Measurements from ENCODE around the gene GRHL1.
"Not testable (repeated sequence)": the region's sequence is repeated elsewhere in the genome, so short reads cannot be mapped to it uniquely, and the experiment has no call there.

The GRHL1 gene

DNA sequence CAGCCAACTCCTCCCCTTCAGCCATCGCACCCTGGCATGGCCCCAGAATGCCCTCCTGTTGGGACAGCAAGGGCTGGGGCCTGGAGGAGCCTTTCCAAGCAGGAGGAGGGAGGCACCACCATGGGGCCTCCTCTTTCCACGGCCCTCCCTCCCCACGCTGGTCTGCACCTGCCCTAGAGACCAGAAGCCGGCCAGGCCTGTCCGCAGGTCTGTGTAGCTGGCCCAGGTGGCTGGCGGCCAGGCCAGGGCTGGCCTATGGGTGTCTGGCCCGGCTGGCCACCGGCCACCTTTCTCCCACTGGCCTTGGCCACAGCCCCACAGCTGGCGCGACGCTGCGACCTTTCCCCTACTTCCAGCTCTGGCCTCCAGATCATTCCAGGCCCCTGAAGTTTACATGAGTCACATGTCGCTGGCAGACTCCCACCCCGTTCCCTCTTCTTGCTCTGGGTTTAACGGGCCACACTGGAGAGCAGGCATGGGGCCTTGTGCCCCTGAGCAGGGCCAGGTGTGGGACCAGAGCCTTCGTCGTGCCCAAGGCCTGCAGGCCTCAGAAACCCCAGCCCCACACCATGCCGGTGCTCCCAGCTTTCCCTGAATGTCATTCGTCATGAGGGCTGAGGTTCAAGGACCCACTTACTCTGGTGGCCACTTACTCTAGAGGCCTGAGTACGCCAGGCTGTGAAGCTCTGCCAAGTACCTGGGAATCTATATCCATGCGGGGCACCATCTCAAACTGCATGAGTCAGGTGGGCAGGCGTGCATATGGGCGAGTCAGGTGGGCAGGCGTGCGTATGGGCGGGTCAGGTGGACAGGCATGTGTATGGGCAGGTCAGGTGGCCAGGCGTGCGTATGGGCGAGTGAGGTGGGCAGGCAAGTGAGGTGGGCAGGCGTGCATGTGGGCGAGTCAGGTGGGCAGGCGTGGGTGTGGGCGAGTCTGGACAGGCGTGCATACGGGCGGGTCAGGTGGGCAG is 58.6 kb downstream of the GRHL1 start:
- ATAC-seq (ENCODE audit: insufficient read depth, low read depth) (no peak), DNase-seq (no peak)
- no peak overlapping the region for H3K27ac ChIP-seq (ENCODE audit: low read length)
- H3K4me2 ChIP-seq (ENCODE audit: insufficient read depth, low read length), result no peak overlapping the region
- no peaks in the 10 kb centered on the region for H3K36me3 ChIP-seq (ENCODE audit: insufficient read depth, low read length)
- TF ChIP-seq, protein P1, sequence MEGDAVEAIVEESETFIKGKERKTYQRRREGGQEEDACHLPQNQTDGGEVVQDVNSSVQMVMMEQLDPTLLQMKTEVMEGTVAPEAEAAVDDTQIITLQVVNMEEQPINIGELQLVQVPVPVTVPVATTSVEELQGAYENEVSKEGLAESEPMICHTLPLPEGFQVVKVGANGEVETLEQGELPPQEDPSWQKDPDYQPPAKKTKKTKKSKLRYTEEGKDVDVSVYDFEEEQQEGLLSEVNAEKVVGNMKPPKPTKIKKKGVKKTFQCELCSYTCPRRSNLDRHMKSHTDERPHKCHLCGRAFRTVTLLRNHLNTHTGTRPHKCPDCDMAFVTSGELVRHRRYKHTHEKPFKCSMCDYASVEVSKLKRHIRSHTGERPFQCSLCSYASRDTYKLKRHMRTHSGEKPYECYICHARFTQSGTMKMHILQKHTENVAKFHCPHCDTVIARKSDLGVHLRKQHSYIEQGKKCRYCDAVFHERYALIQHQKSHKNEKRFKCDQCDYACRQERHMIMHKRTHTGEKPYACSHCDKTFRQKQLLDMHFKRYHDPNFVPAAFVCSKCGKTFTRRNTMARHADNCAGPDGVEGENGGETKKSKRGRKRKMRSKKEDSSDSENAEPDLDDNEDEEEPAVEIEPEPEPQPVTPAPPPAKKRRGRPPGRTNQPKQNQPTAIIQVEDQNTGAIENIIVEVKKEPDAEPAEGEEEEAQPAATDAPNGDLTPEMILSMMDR (IDR thresholded peaks at IDR 0.05; ENCODE audit: borderline replicate concordance, extremely low read depth, low read length, poor library complexity, severe bottlenecking), result no peak
- no peak for TF ChIP-seq EZH2 (IDR thresholded peaks at IDR 0.05; ENCODE audit: borderline replicate concordance, low read depth, low read length, severe bottlenecking)
- H2AFZ ChIP-seq (ENCODE audit: low read depth, low read length), result no peak overlapping the region
- H3K9ac ChIP-seq (ENCODE audit: low read depth, low read length), result no peak overlapping the region
- H3K4me3 ChIP-seq (ENCODE audit: low read depth in 1 of 2, low read length in 2 of 2), result no peak overlapping the region
- H3K79me2 ChIP-seq (ENCODE audit: insufficient read depth, low read length), result no peaks in the 10 kb centered on the region
- no peaks in the 10 kb centered on the region for H3K27me3 ChIP-seq (ENCODE audit: insufficient read depth, low read length, poor library complexity)
- no peaks in the 10 kb centered on the region for H4K20me1 ChIP-seq (ENCODE audit: insufficient read depth, low read length)
- no peaks in the 10 kb centered on the region for H3K4me1 ChIP-seq (ENCODE audit: insufficient read depth, low read length)
- peaks cover 5% of the 10 kb centered on the region for H3K9me3 ChIP-seq (ENCODE audit: insufficient read depth, low read length, severe bottlenecking)

DNA sequence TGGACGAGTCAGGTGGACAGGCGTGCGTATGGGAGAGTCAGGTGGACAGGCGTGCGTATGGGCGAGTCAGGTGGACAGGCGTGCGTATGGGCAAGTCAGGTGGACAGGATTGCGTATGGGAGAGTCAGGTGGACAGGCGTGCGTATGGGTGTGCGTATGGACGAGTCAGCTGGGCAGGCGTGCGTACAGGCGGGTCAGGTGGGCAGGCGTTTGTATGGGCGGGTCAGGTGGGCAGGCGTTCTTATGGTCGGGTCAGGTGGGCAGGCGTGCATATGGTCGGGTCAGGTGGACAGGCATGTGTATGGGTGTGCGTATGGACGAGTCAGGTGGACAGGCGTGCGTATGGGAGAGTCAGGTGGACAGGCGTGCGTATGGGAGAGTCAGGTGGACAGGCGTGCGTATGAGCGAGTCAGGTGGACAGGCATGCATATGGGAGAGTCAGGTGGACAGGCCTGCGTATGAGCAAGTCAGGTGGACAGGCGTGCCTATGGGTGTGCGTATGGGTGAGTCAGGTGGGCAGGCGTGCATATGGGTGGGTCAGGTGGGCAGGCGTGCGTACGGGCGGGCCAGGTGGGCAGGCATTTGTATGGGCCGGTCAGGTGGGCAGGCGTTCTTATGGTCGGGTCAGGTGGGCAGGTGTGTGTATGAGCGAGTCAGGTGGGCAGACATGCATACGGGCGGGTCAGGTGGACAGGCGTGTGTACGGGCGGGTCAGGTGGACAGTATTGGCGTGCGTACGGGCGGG is 59.5 kb downstream of the GRHL1 start:
- not testable (repeated sequence) for H3K4me1 ChIP-seq (ENCODE audit: insufficient read depth, low read length); H3K27me3 ChIP-seq (ENCODE audit: insufficient read depth, low read length, poor library complexity); H3K27ac ChIP-seq (ENCODE audit: low read length); H3K4me3 ChIP-seq (ENCODE audit: low read depth in 1 of 2, low read length in 2 of 2); DNase-seq; ATAC-seq (ENCODE audit: insufficient read depth, low read depth); H3K9ac ChIP-seq (ENCODE audit: low read depth, low read length); H2AFZ ChIP-seq (ENCODE audit: low read depth, low read length); H3K4me2 ChIP-seq (ENCODE audit: insufficient read depth, low read length); H3K9me3 ChIP-seq (ENCODE audit: insufficient read depth, low read length, severe bottlenecking); H4K20me1 ChIP-seq (ENCODE audit: insufficient read depth, low read length); H3K79me2 ChIP-seq (ENCODE audit: insufficient read depth, low read length); H3K36me3 ChIP-seq (ENCODE audit: insufficient read depth, low read length)

DNA sequence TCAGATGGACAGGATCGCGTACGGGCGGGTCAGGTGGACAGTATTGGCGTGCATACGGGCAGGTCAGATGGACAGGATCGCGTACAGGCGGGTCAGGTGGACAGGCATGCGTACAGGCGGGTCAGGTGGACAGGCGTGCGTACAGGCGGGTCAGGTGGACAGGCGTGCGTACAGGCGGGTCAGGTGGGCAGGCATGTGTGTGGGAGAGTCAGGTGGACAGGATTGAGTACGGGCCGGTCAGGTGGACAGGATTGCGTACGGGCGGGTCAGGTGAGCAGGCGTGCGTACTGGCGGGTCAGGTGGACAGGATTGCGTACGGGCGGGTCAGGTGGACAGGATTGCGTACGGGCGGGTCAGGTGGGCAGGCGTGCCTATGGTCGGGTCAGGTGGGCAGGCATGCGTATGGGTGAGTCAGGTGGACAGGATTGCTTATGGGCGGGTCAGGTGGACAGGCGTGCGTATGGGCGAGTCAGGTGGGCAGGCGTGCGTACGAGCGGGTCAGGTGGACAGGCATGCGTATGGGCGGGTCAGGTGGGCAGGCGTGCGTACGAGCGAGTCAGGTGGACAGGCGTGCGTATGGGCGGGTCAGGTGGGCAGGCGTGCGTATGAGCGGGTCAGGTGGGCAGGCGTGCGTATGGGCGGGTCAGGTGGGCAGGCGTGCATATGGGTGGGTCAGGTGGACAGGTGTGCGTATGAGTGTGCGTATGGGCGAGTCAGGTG is 60.3 kb downstream of the GRHL1 start:
- H3K4me1 ChIP-seq (ENCODE audit: insufficient read depth, low read length); H3K4me2 ChIP-seq (ENCODE audit: insufficient read depth, low read length); H3K4me3 ChIP-seq (ENCODE audit: low read depth in 1 of 2, low read length in 2 of 2); H3K27ac ChIP-seq (ENCODE audit: low read length); H3K79me2 ChIP-seq (ENCODE audit: insufficient read depth, low read length); H3K9me3 ChIP-seq (ENCODE audit: insufficient read depth, low read length, severe bottlenecking); H3K27me3 ChIP-seq (ENCODE audit: insufficient read depth, low read length, poor library complexity); DNase-seq; ATAC-seq (ENCODE audit: insufficient read depth, low read depth); H4K20me1 ChIP-seq (ENCODE audit: insufficient read depth, low read length); H2AFZ ChIP-seq (ENCODE audit: low read depth, low read length); H3K9ac ChIP-seq (ENCODE audit: low read depth, low read length); H3K36me3 ChIP-seq (ENCODE audit: insufficient read depth, low read length): not testable (repeated sequence)

DNA sequence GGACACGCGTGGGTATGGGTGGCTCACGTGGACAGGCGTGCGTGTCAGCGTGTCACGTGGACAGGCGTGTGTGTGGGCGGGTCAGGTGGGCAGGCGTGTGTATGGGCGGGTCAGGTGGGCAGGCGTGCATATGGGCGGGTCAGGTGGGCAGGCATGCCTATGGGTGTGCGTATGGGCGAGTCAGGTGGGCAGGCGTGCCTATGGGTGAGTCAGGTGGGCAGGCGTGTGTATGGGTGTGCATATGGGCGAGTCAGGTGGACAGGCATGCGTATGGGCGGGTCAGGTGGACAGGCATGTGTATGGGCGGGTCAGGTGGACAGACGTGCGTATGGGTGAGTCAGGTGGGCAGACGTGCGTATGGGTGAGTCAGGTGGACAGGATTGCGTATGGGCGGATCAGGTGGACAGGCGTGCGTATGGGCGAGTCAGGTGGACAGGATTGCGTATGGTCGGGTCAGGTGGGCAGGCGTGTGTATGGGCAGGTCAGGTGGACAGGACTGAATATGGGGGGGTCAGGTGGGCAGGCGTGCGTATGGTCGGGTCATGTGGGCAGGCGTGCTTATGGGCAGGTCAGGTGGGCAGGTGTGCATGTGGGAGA is 61.0 kb downstream of the GRHL1 start:
- not testable (repeated sequence) for H3K27ac ChIP-seq (ENCODE audit: low read length); H3K9ac ChIP-seq (ENCODE audit: low read depth, low read length); H3K4me2 ChIP-seq (ENCODE audit: insufficient read depth, low read length); ATAC-seq (ENCODE audit: insufficient read depth, low read depth); H3K4me1 ChIP-seq (ENCODE audit: insufficient read depth, low read length); DNase-seq; H3K36me3 ChIP-seq (ENCODE audit: insufficient read depth, low read length); H2AFZ ChIP-seq (ENCODE audit: low read depth, low read length); H3K79me2 ChIP-seq (ENCODE audit: insufficient read depth, low read length); H3K27me3 ChIP-seq (ENCODE audit: insufficient read depth, low read length, poor library complexity); H3K4me3 ChIP-seq (ENCODE audit: low read depth in 1 of 2, low read length in 2 of 2); H4K20me1 ChIP-seq (ENCODE audit: insufficient read depth, low read length); H3K9me3 ChIP-seq (ENCODE audit: insufficient read depth, low read length, severe bottlenecking)

Measured in DND-41 (cell line).